Esophagus muscularis mucosa (tissue), 4 donors: Measurements from ENCODE around the gene SERPING1. TPM values are rescaled to one million over a fixed set of nuclear protein-coding genes. Genes with fewer than 3 reads are reported as not detected.

Experiments
- DNase-seq: peaks from one replicate; pipeline ENCODE4 v3.0.0-alpha.2; 2017; ENCODE audit errors: extremely low spot score
- H3K27ac ChIP-seq, 4 donors: fragments of 200-600 bp; sonication (generic); replicated peaks in 1 of 4; 1 replicate in 3 of 4; 2 replicates in 1 of 4; pipeline ENCODE4 v1.5.1; 2016 to 2019; ENCODE audit warnings: mild to moderate bottlenecking in 1 of 4
- H3K27me3 ChIP-seq, 4 donors: fragments of 200-600 bp; sonication (generic); one replicate each; pipeline versions ENCODE4 v1.5.1 to v1.6.0; 2016 to 2019
- H3K36me3 ChIP-seq, 4 donors: fragments of 200-600 bp; sonication (generic); one replicate each; pipeline ENCODE4 v1.5.1; 2016 to 2019
- H3K4me1 ChIP-seq, 4 donors: fragments of 200-600 bp; sonication (generic); one replicate each; pipeline ENCODE4 v1.5.1; 2016 to 2019
- H3K4me3 ChIP-seq, 4 donors: fragments of 200-600 bp; sonication (generic); 1 replicate in 2 of 4; 2 replicates in 2 of 4; pipeline ENCODE4 v1.5.1; 2016 to 2019; ENCODE audit warnings: mild to moderate bottlenecking in 4 of 4, moderate library complexity in 1 of 4
- H3K9me3 ChIP-seq, 4 donors: fragments of 200-600 bp; sonication (generic); 1 replicate in 3 of 4; 2 replicates in 1 of 4; pipeline ENCODE4 v1.5.1; 2016 to 2019
- CTCF ChIP-seq, 3 experiments: fragments of 200-600 bp in 2 of 3; fragments of 450-650 bp in 1 of 3; sonication (generic) in 2 of 3; IDR thresholded peaks; one replicate each; pipeline ENCODE4 v1.5.1; 2017 to 2019; ENCODE audit warnings: antibody characterized with exemption in 3 of 3, mild to moderate bottlenecking in 2 of 3, moderate library complexity in 1 of 3
- EP300 ChIP-seq: sonication (generic); formaldehyde crosslinking; IDR thresholded peaks from one replicate; pipeline ENCODE4 v1.6.1; 2017; ENCODE audit warnings: antibody characterized with exemption
- POLR2A ChIP-seq: fragments of 450-650 bp; IDR thresholded peaks from one replicate; pipeline ENCODE4 v1.6.1; 2017; ENCODE audit warnings: antibody characterized with exemption, moderate library complexity, mild to moderate bottlenecking, low read depth
- POLR2AphosphoS5 ChIP-seq, 2 donors: sonication (generic); formaldehyde crosslinking; IDR thresholded peaks; one replicate each; pipeline ENCODE4 v1.6.1; 2017; ENCODE audit warnings: antibody characterized with exemption in 2 of 2
- WGBS: methylation state at CpG from one replicate; pipeline ENCODE4 v1.1.5; 2018; 5-methylcytosine and 5-hydroxymethylcytosine counted together
- intact Hi-C: fragments of 100-400 bp; cut with DNase I; formaldehyde crosslinking; loops from one replicate; pipeline ENCODE4 v1.15.1; 2023
- total RNA-seq, 4 donors: library from RNA; depleted of rRNA; stranded (reverse); fragments of >200 nt; gene quantifications; one replicate each; pipeline versions ENCODE4 v1.1.0 to v1.2.1, GENCODE V29; 2016

SERPING1 gene
- total RNA-seq, 4 donors from 2014 or later = 290 to 585 (median 569) TPM

GRCh38 chr11:57571606-57572005 lies 25.9 kb upstream of the SERPING1 start:
- H3K36me3 ChIP-seq = no peaks in the 10 kb centered on the region
- H3K27ac ChIP-seq = no peak overlapping the region
- TF ChIP-seq EP300 = no peak
- TF ChIP-seq POLR2A = no peak
- TF ChIP-seq CTCF (IDR thresholded peaks at IDR 0.05) = no peak
- no peak for TF ChIP-seq POLR2AphosphoS5 (IDR thresholded peaks at IDR 0.05)
- H3K4me3 ChIP-seq = no peak overlapping the region
- DNase-seq = no peak
- no peaks in the 10 kb centered on the region for H3K9me3 ChIP-seq
- peaks cover 9 to 27% (median 19%) of the 10 kb centered on the region in 4 donors for H3K4me1 ChIP-seq
- intact Hi-C loops = no loop called here
- no peaks in the 10 kb centered on the region for H3K27me3 ChIP-seq
- WGBS = 78% methylated on average over 2 of the region's 2 CpGs

GRCh38 chr11:57574061-57574460 lies 23.4 kb upstream of the SERPING1 start:
- Histone ChIP-seq H3K27me3 (no peaks in the 10 kb centered on the region), H3K4me1 (peaks cover 0 to 8% (median 5%) of the 10 kb centered on the region in 4 donors), H3K36me3 (no peaks in the 10 kb centered on the region), H3K9me3 (no peaks in the 10 kb centered on the region), H3K4me3 (no peak overlapping the region), H3K27ac (no peak overlapping the region)
- 69% methylated on average over 3 of the region's 4 CpGs for WGBS
- no peak for TF ChIP-seq CTCF (IDR thresholded peaks at IDR 0.05)
- TF ChIP-seq POLR2A = no peak
- no peak for TF ChIP-seq POLR2AphosphoS5 (IDR thresholded peaks at IDR 0.05)
- no peak for TF ChIP-seq EP300
- intact Hi-C loops = no loop called here
- no peak for DNase-seq

- WGBS = 82% methylated on average over 9 of the region's 9 CpGs
- H3K4me3 ChIP-seq = no peak overlapping the region
- H3K4me1 ChIP-seq = no peaks in the 10 kb centered on the region
- H3K27ac ChIP-seq = no peak overlapping the region
- no peaks in the 10 kb centered on the region for H3K27me3 ChIP-seq
- DNase-seq = no peak
- intact Hi-C loops = no loop called here
- H3K9me3 ChIP-seq = no peaks in the 10 kb centered on the region
- no peak for TF ChIP-seq POLR2AphosphoS5 (IDR thresholded peaks at IDR 0.05)
- no peak for TF ChIP-seq EP300
- no peak for TF ChIP-seq POLR2A
- TF ChIP-seq CTCF (IDR thresholded peaks at IDR 0.05) = no peak
- no peaks in the 10 kb centered on the region for H3K36me3 ChIP-seq
Observed at GRCh38 chr11:57584341-57584740, 13.1 kb upstream of the SERPING1 start.

- Histone ChIP-seq H3K27me3 (no peaks in the 10 kb centered on the region), H3K27ac (no peak overlapping the region), H3K36me3 (no peaks in the 10 kb centered on the region), H3K4me1 (no peaks in the 10 kb centered on the region), H3K4me3 (no peak overlapping the region), H3K9me3 (no peaks in the 10 kb centered on the region)
- TF ChIP-seq CTCF (IDR thresholded peaks at IDR 0.05) (no peak), POLR2A (no peak), EP300 (no peak), POLR2AphosphoS5 (IDR thresholded peaks at IDR 0.05) (no peak)
- no peak for DNase-seq
- intact Hi-C loops = no loop called here
Observed at GRCh38 chr11:57585301-57585700, 12.2 kb upstream of the SERPING1 start.

GRCh38 chr11:57586711-57587245 lies 10.7 kb upstream of the SERPING1 start:
- no peak overlapping the region for H3K4me3 ChIP-seq
- H3K27me3 ChIP-seq = no peaks in the 10 kb centered on the region
- 50% methylated on average over 2 of the region's 2 CpGs for WGBS
- no peaks in the 10 kb centered on the region for H3K4me1 ChIP-seq
- no peaks in the 10 kb centered on the region for H3K9me3 ChIP-seq
- DNase-seq = no peak
- no peaks in the 10 kb centered on the region for H3K36me3 ChIP-seq
- no peak for TF ChIP-seq POLR2AphosphoS5 (IDR thresholded peaks at IDR 0.05)
- TF ChIP-seq CTCF (IDR thresholded peaks at IDR 0.05) = no peak
- no peak for TF ChIP-seq POLR2A
- no peak for TF ChIP-seq EP300
- intact Hi-C loops = no loop called here
- H3K27ac ChIP-seq = no peak overlapping the region
